Neural cell (in vitro differentiated cells): ENCODE data around the gene NTN5. TPM values are rescaled to one million over a fixed set of nuclear protein-coding genes. Genes with fewer than 3 reads are reported as not detected.

Experiments used
- H2AFZ ChIP-seq: fragments of 200-600, 300-800 bp; sonication (generic), shearing (Covaris generic); 2 replicates; pipeline ENCODE4 v1.6.0; 2014; ENCODE audit warnings: low read depth, mild to moderate bottlenecking, antibody characterized with exemption, low read length, moderate library complexity
- H3F3A ChIP-seq: fragments of 200-600 bp; shearing (Covaris generic); 2 replicates; pipeline ENCODE4 v1.6.1; 2016; ENCODE audit warnings: mild to moderate bottlenecking, moderate library complexity, mixed read lengths, antibody characterized with exemption, low read length; ENCODE audit not compliant: insufficient read depth, poor library complexity, severe bottlenecking
- H3K27ac ChIP-seq: fragments of 200-600, 300-800 bp; sonication (generic), shearing (Covaris generic); 2 replicates; pipeline ENCODE4 v1.5.1; 2014; ENCODE audit warnings: mild to moderate bottlenecking, low read length, moderate library complexity
- H3K27me3 ChIP-seq: fragments of 300-800, 200-600 bp; sonication (generic), shearing (Covaris generic); 2 replicates; pipeline ENCODE4 v1.6.0; 2014; ENCODE audit warnings: mild to moderate bottlenecking, low read depth, low read length, moderate library complexity; ENCODE audit not compliant: insufficient read depth
- H3K36me3 ChIP-seq: fragments of 300-800, 200-600 bp; sonication (generic), shearing (Covaris generic); 2 replicates; pipeline ENCODE4 v1.5.1; 2014; ENCODE audit warnings: mild to moderate bottlenecking, antibody characterized with exemption, low read length, moderate library complexity; ENCODE audit not compliant: insufficient read depth
- H3K4me2 ChIP-seq: fragments of 300-800, 200-600 bp; sonication (generic), shearing (Covaris generic); 2 replicates; pipeline ENCODE4 v1.6.0; 2014; ENCODE audit warnings: mild to moderate bottlenecking, low read length
- H3K4me3 ChIP-seq: fragments of 300-800, 200-600 bp; sonication (generic), shearing (Covaris generic); 2 replicates; pipeline ENCODE4 v1.5.1; 2014; ENCODE audit warnings: mild to moderate bottlenecking, low read length, moderate library complexity
- H3K79me2 ChIP-seq: fragments of 200-600 bp; shearing (Covaris generic); replicated peaks from 2 replicates; pipeline ENCODE4 v1.6.0; 2014; ENCODE audit warnings: mild to moderate bottlenecking, low read length, moderate library complexity; ENCODE audit not compliant: insufficient read depth
- H3K9ac ChIP-seq: fragments of 300-800, 200-600 bp; sonication (generic), shearing (Covaris generic); 2 replicates; pipeline ENCODE4 v1.6.1; 2016; ENCODE audit warnings: mild to moderate bottlenecking, low read length, mixed read lengths
- H3K9me2 ChIP-seq: fragments of 200-600 bp; shearing (Covaris generic); 2 replicates; pipeline ENCODE4 v1.6.1; 2016; ENCODE audit warnings: mild to moderate bottlenecking, low read length, mixed read lengths; ENCODE audit not compliant: insufficient read depth
- H3K9me3 ChIP-seq: fragments of 200-600, 300-800 bp; sonication (generic), shearing (Covaris generic); 2 replicates; pipeline ENCODE4 v1.6.1; 2016; ENCODE audit warnings: mild to moderate bottlenecking, mixed run types, low read length, moderate library complexity, mixed read lengths
- H4K20me1 ChIP-seq: fragments of 200-600 bp; shearing (Covaris generic); 2 replicates; pipeline ENCODE4 v1.6.1; 2016; ENCODE audit warnings: mild to moderate bottlenecking, mixed run types; ENCODE audit not compliant: insufficient read depth
- EP300 ChIP-seq: fragments of 450-650 bp; conservative IDR thresholded peaks from 2 replicates; pipeline ENCODE4 v1.6.1; 2014; ENCODE audit warnings: antibody characterized with exemption, mild to moderate bottlenecking, moderate library complexity; ENCODE audit not compliant: poor library complexity, severe bottlenecking
- EZH2 ChIP-seq: fragments of 200-600, 300-800 bp; shearing (Covaris generic), sonication (generic); IDR thresholded peaks from 2 replicates; pipeline ENCODE4 v1.6.1; 2014; ENCODE audit warnings: antibody characterized with exemption, low read length, borderline replicate concordance, mild to moderate bottlenecking; ENCODE audit not compliant: insufficient read depth, poor library complexity, severe bottlenecking
- MXI1 ChIP-seq: fragments of 450-650 bp; conservative IDR thresholded peaks from 2 replicates; pipeline ENCODE4 v1.6.1; 2014; ENCODE audit warnings: antibody characterized with exemption, mild to moderate bottlenecking; ENCODE audit not compliant: poor library complexity, severe bottlenecking
- POLR2AphosphoS5 ChIP-seq: IDR thresholded peaks from 2 replicates; pipeline ENCODE4 v1.6.1; 2012
- RAD21 ChIP-seq: fragments of 450-650 bp; conservative IDR thresholded peaks from 2 replicates; pipeline ENCODE4 v1.6.1; 2014; ENCODE audit warnings: antibody characterized with exemption, mild to moderate bottlenecking, moderate library complexity
- REST ChIP-seq: IDR thresholded peaks from 2 replicates; pipeline ENCODE4 v1.6.1; 2012; ENCODE audit warnings: borderline replicate concordance
- SMC3 ChIP-seq: fragments of 450-650 bp; conservative IDR thresholded peaks from 2 replicates; pipeline ENCODE4 v1.6.1; 2014; ENCODE audit warnings: antibody characterized with exemption, mild to moderate bottlenecking, moderate library complexity; ENCODE audit not compliant: poor library complexity
- TAF1 ChIP-seq: IDR thresholded peaks from 2 replicates; pipeline ENCODE4 v1.6.1; 2012; ENCODE audit warnings: low read depth
- polyA plus RNA-seq: library from polyadenylated mRNA; depleted of rRNA; stranded (reverse); fragments of >200 nt; gene quantifications from 2 replicates; pipeline ENCODE4 v1.2.3, GENCODE V29; 2014
- TF ChIP-seq, protein P1 (sequence below): fragments of 450-650 bp; IDR thresholded peaks from 2 replicates; pipeline ENCODE4 v1.5.1; 2014; ENCODE audit warnings: antibody characterized with exemption, mild to moderate bottlenecking, moderate library complexity; ENCODE audit not compliant: poor library complexity, severe bottlenecking

Gene NTN5
- polyA plus RNA-seq, 1 donor from 2014 or later, result not detected

- H4K20me1 ChIP-seq, result peaks cover 4% of the 10 kb centered on the region
These were observed 58.2 kb downstream of the NTN5 start, which contains the start of gene FAM83E for GRCh38 chr19:48614436-48615230. Gene FAM83E, minus strand, starts transcription at chr19:48615076. Its CDS starts 1,704 bp downstream, at chr19:48613372.

GRCh38 chr19:48613852-48614435, 58.9 kb downstream of the NTN5 start:
- H3K36me3 ChIP-seq, result peaks cover 3% of the 10 kb centered on the region

More at GRCh38 chr19:48614436-48615230, 58.2 kb downstream of the NTN5 start, which contains the start of gene FAM83E:
- H3K27ac ChIP-seq, result no peak within 1 kb of the TSS
- peaks cover 24% of the 10 kb centered on the region for H3K79me2 ChIP-seq
- no peak within 1 kb of the TSS for H2AFZ ChIP-seq
- no peaks in the 10 kb centered on the region for H3F3A ChIP-seq
- H3K4me3 ChIP-seq, result no peak within 1 kb of the TSS
- no peaks in the 10 kb centered on the region for H3K27me3 ChIP-seq
- no peaks in the 10 kb centered on the region for H3K9me2 ChIP-seq
- no peaks in the 10 kb centered on the region for H3K9me3 ChIP-seq
- TF ChIP-seq TAF1, result no peak
- no peak for TF ChIP-seq EZH2
- no peak for TF ChIP-seq SMC3
- TF ChIP-seq, protein P1, sequence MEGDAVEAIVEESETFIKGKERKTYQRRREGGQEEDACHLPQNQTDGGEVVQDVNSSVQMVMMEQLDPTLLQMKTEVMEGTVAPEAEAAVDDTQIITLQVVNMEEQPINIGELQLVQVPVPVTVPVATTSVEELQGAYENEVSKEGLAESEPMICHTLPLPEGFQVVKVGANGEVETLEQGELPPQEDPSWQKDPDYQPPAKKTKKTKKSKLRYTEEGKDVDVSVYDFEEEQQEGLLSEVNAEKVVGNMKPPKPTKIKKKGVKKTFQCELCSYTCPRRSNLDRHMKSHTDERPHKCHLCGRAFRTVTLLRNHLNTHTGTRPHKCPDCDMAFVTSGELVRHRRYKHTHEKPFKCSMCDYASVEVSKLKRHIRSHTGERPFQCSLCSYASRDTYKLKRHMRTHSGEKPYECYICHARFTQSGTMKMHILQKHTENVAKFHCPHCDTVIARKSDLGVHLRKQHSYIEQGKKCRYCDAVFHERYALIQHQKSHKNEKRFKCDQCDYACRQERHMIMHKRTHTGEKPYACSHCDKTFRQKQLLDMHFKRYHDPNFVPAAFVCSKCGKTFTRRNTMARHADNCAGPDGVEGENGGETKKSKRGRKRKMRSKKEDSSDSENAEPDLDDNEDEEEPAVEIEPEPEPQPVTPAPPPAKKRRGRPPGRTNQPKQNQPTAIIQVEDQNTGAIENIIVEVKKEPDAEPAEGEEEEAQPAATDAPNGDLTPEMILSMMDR, result no peak
- no peak for TF ChIP-seq REST
- TF ChIP-seq MXI1, result no peak
- TF ChIP-seq POLR2AphosphoS5, result no peak
- TF ChIP-seq RAD21, result no peak
- no peak for TF ChIP-seq EP300
- H3K9ac ChIP-seq, result no peak within 1 kb of the TSS
- no peak within 1 kb of the TSS for H3K4me2 ChIP-seq
- peaks cover 3% of the 10 kb centered on the region for H3K36me3 ChIP-seq

More at GRCh38 chr19:48613852-48614435, 58.9 kb downstream of the NTN5 start:
- H2AFZ ChIP-seq, result no peak overlapping the region
- no peaks in the 10 kb centered on the region for H3F3A ChIP-seq
- peaks cover 4% of the 10 kb centered on the region for H4K20me1 ChIP-seq
- H3K9me2 ChIP-seq, result no peaks in the 10 kb centered on the region
- H3K4me2 ChIP-seq, result no peak overlapping the region
- H3K27ac ChIP-seq, result no peak overlapping the region
- H3K79me2 ChIP-seq, result peaks cover 24% of the 10 kb centered on the region
- H3K9me3 ChIP-seq, result no peaks in the 10 kb centered on the region
- H3K9ac ChIP-seq, result no peak overlapping the region
- TF ChIP-seq REST (no peak), EP300 (no peak)
- H3K4me3 ChIP-seq, result no peak overlapping the region
- H3K27me3 ChIP-seq, result no peaks in the 10 kb centered on the region
